HepG2 (cell line): Measurements from ENCODE around the gene PSMC3IP. TPM values are rescaled to one million over a fixed set of nuclear protein-coding genes. Genes with fewer than 3 reads are reported as not detected.

Source experiments
- AGO2 ChIP-seq: fragments of 200-400 bp; formaldehyde crosslinking; optimal IDR thresholded peaks from 2 replicates; pipeline ENCODE3; 2017; ENCODE audit warnings: mild to moderate bottlenecking, low read depth, low read length, moderate library complexity
- HNF4G ChIP-seq, 2 experiments: sonication (generic) in 1 of 2; formaldehyde crosslinking in 1 of 2; IDR thresholded peaks; 2 replicates each; pipeline versions ENCODE4 v1.4.0 to v1.6.1; 2011 to 2020; ENCODE audit warnings: borderline replicate concordance in 2 of 2, low read depth in 2 of 2, mild to moderate bottlenecking in 2 of 2, low read length in 1 of 2, missing genetic modification reagents in 1 of 2, moderate library complexity in 1 of 2
- MTF2 ChIP-seq: sonication (generic); formaldehyde crosslinking; IDR thresholded peaks from 2 replicates; pipeline ENCODE4 v1.5.0; 2020; ENCODE audit warnings: missing genetic modification reagents, borderline replicate concordance
- NFE2L2 ChIP-seq: fragments of 150-350 bp; IDR thresholded peaks from 2 replicates; pipeline ENCODE4 v1.6.1; 2014; ENCODE audit warnings: low read length
- SP5 ChIP-seq: IDR thresholded peaks from 2 replicates; pipeline ENCODE4 v1.6.1; 2016; ENCODE audit warnings: low read depth, borderline replicate concordance
- ZFP1 ChIP-seq: IDR thresholded peaks from 2 replicates; pipeline ENCODE4 v1.6.1; 2016
- ZNF296 ChIP-seq: sonication (generic); formaldehyde crosslinking; conservative IDR thresholded peaks from 2 replicates; pipeline ENCODE4 v1.5.0; 2020; ENCODE audit warnings: mild to moderate bottlenecking, missing genetic modification reagents
- ZNF75D ChIP-seq: sonication (generic); formaldehyde crosslinking; IDR thresholded peaks from 2 replicates; pipeline ENCODE4 v1.8.1; 2023; ENCODE audit warnings: missing genetic modification reagents, mild to moderate bottlenecking, borderline replicate concordance
- ZSCAN9 ChIP-seq: IDR thresholded peaks from 2 replicates; pipeline ENCODE4 v1.6.1; 2016; ENCODE audit warnings: borderline replicate concordance
- polyA plus RNA-seq, 8 experiments: library from polyadenylated mRNA; depleted of rRNA in 3 of 8; stranded (reverse) in 7 of 8; unstranded in 1 of 8; fragments of >200 nt; fragmentation: Illumina TruSeq in 4 of 8; extraction: Trizol in 4 of 8; gene quantifications; 2 replicates each; pipeline versions ENCODE4 v1.2.1 to v1.2.3, GENCODE V29; 2011 to 2016; ENCODE audit warnings: low read depth in 4 of 8, missing spikeins in 1 of 8, mixed read lengths in 1 of 8; ENCODE audit not compliant: insufficient read depth in 1 of 8
- total RNA-seq, 5 experiments: library from RNA; depleted of rRNA; stranded (reverse); fragments of >200 nt; fragmentation: Illumina TruSeq; extraction: Trizol; gene quantifications; 2 replicates each; pipeline ENCODE4 v1.2.3, GENCODE V29; 2016; ENCODE audit warnings: low read depth in 1 of 5
- TF ChIP-seq, protein P1 (sequence below): sonication (generic); formaldehyde crosslinking; IDR thresholded peaks from 2 replicates; pipeline ENCODE4 v1.5.0; 2020; ENCODE audit warnings: mild to moderate bottlenecking, missing genetic modification reagents, borderline replicate concordance
- TF ChIP-seq, protein P2 (sequence below): sonication (generic); formaldehyde crosslinking; IDR thresholded peaks from 2 replicates; pipeline ENCODE4 v1.5.1; 2020; ENCODE audit warnings: missing genetic modification reagents, mild to moderate bottlenecking, borderline replicate concordance
- TF ChIP-seq, protein P3 (sequence below): IDR thresholded peaks from 2 replicates; pipeline ENCODE4 v1.6.1; 2016; ENCODE audit warnings: missing genetic modification reagents, missing compliant biosample characterization
- TF ChIP-seq, protein P4 (sequence below): sonication (generic); formaldehyde crosslinking; IDR thresholded peaks from 2 replicates; pipeline ENCODE4 v1.4.0; 2020; ENCODE audit warnings: missing genetic modification reagents

The PSMC3IP gene
- total and polyA plus RNA-seq, 2 of the 13 experiments (the other 11 are each of a cell fraction or from before 2014, with no cell fraction given) = 6.5 to 22.4 TPM

DNA sequence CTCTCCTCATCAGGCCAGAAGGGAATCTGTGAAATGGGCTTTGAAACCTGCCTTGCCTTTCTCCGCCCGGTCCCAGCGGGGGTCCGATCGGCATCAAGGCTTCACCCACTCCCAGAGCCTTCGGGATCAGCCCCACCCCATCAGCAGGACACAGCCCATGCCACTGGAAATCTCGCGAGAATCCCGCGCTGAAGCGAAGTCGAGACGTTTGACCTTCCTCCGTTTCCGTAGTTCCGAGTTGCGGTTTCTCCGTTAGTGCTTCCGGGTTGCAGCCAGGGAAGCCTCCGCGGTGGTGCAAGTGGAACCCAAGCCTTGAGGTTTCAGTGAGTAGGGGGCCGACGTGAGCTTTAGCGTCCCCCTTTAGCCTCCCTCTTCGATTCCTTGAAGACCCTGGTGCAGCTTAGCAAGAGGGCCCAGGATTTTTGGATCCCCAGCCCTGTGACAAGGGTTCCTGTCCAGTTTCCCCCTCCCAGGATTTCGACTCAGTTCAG, 15.6 kb downstream of the PSMC3IP start, which contains the start of gene COASY (continued):
- no peak for TF ChIP-seq ZNF296 (CRISPR knock-in tag)
- TF ChIP-seq AGO2 = no peak
- TF ChIP-seq, protein P1, sequence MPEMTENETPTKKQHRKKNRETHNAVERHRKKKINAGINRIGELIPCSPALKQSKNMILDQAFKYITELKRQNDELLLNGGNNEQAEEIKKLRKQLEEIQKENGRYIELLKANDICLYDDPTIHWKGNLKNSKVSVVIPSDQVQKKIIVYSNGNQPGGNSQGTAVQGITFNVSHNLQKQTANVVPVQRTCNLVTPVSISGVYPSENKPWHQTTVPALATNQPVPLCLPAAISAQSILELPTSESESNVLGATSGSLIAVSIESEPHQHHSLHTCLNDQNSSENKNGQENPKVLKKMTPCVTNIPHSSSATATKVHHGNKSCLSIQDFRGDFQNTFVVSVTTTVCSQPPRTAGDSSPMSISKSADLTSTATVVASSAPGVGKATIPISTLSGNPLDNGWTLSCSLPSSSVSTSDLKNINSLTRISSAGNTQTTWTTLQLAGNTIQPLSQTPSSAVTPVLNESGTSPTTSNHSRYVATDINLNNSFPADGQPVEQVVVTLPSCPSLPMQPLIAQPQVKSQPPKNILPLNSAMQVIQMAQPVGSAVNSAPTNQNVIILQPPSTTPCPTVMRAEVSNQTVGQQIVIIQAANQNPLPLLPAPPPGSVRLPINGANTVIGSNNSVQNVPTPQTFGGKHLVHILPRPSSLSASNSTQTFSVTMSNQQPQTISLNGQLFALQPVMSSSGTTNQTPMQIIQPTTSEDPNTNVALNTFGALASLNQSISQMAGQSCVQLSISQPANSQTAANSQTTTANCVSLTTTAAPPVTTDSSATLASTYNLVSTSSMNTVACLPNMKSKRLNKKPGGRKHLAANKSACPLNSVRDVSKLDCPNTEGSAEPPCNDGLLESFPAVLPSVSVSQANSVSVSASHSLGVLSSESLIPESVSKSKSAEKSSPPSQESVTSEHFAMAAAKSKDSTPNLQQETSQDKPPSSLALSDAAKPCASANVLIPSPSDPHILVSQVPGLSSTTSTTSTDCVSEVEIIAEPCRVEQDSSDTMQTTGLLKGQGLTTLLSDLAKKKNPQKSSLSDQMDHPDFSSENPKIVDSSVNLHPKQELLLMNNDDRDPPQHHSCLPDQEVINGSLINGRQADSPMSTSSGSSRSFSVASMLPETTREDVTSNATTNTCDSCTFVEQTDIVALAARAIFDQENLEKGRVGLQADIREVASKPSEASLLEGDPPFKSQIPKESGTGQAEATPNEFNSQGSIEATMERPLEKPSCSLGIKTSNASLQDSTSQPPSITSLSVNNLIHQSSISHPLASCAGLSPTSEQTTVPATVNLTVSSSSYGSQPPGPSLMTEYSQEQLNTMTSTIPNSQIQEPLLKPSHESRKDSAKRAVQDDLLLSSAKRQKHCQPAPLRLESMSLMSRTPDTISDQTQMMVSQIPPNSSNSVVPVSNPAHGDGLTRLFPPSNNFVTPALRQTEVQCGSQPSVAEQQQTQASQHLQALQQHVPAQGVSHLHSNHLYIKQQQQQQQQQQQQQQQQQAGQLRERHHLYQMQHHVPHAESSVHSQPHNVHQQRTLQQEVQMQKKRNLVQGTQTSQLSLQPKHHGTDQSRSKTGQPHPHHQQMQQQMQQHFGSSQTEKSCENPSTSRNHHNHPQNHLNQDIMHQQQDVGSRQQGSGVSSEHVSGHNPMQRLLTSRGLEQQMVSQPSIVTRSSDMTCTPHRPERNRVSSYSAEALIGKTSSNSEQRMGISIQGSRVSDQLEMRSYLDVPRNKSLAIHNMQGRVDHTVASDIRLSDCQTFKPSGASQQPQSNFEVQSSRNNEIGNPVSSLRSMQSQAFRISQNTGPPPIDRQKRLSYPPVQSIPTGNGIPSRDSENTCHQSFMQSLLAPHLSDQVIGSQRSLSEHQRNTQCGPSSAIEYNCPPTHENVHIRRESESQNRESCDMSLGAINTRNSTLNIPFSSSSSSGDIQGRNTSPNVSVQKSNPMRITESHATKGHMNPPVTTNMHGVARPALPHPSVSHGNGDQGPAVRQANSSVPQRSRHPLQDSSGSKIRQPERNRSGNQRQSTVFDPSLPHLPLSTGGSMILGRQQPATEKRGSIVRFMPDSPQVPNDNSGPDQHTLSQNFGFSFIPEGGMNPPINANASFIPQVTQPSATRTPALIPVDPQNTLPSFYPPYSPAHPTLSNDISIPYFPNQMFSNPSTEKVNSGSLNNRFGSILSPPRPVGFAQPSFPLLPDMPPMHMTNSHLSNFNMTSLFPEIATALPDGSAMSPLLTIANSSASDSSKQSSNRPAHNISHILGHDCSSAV = no peak
- peak; percentile 60; the same call in 1 of the 2 replicates for TF ChIP-seq ZSCAN9 (CRISPR knock-in tag)
- TF ChIP-seq, protein P2, sequence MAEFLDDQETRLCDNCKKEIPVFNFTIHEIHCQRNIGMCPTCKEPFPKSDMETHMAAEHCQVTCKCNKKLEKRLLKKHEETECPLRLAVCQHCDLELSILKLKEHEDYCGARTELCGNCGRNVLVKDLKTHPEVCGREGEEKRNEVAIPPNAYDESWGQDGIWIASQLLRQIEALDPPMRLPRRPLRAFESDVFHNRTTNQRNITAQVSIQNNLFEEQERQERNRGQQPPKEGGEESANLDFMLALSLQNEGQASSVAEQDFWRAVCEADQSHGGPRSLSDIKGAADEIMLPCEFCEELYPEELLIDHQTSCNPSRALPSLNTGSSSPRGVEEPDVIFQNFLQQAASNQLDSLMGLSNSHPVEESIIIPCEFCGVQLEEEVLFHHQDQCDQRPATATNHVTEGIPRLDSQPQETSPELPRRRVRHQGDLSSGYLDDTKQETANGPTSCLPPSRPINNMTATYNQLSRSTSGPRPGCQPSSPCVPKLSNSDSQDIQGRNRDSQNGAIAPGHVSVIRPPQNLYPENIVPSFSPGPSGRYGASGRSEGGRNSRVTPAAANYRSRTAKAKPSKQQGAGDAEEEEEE (CRISPR knock-in tag) = peak; percentile 61; the same call in 1 of the 2 replicates
- 0 out of 2 replicates have a peak, but pooled peaks have one; percentile 35 for TF ChIP-seq SP5
- TF ChIP-seq, protein P3, sequence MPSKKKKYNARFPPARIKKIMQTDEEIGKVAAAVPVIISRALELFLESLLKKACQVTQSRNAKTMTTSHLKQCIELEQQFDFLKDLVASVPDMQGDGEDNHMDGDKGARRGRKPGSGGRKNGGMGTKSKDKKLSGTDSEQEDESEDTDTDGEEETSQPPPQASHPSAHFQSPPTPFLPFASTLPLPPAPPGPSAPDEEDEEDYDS (CRISPR knock-in tag) = peak; percentile 76
- TF ChIP-seq, protein P4, sequence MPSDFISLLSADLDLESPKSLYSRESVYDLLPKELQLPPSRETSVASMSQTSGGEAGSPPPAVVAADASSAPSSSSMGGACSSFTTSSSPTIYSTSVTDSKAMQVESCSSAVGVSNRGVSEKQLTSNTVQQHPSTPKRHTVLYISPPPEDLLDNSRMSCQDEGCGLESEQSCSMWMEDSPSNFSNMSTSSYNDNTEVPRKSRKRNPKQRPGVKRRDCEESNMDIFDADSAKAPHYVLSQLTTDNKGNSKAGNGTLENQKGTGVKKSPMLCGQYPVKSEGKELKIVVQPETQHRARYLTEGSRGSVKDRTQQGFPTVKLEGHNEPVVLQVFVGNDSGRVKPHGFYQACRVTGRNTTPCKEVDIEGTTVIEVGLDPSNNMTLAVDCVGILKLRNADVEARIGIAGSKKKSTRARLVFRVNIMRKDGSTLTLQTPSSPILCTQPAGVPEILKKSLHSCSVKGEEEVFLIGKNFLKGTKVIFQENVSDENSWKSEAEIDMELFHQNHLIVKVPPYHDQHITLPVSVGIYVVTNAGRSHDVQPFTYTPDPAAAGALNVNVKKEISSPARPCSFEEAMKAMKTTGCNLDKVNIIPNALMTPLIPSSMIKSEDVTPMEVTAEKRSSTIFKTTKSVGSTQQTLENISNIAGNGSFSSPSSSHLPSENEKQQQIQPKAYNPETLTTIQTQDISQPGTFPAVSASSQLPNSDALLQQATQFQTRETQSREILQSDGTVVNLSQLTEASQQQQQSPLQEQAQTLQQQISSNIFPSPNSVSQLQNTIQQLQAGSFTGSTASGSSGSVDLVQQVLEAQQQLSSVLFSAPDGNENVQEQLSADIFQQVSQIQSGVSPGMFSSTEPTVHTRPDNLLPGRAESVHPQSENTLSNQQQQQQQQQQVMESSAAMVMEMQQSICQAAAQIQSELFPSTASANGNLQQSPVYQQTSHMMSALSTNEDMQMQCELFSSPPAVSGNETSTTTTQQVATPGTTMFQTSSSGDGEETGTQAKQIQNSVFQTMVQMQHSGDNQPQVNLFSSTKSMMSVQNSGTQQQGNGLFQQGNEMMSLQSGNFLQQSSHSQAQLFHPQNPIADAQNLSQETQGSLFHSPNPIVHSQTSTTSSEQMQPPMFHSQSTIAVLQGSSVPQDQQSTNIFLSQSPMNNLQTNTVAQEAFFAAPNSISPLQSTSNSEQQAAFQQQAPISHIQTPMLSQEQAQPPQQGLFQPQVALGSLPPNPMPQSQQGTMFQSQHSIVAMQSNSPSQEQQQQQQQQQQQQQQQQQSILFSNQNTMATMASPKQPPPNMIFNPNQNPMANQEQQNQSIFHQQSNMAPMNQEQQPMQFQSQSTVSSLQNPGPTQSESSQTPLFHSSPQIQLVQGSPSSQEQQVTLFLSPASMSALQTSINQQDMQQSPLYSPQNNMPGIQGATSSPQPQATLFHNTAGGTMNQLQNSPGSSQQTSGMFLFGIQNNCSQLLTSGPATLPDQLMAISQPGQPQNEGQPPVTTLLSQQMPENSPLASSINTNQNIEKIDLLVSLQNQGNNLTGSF (CRISPR knock-in tag) = peak; percentile 13; the same call in 1 of the 2 replicates
- TF ChIP-seq ZFP1 (CRISPR knock-in tag) = no peak
- TF ChIP-seq HNF4G (IDR thresholded peaks at IDR 0.05; ENCODE audit: borderline replicate concordance, low read depth, low read length) = peak; percentile 37; the same call in 1 of the 2 replicates
- TF ChIP-seq HNF4G (CRISPR knock-in tag; IDR thresholded peaks at IDR 0.05; ENCODE audit: borderline replicate concordance, low read depth) = no peak; the same call in 1 of the 2 replicates
- peak; percentile 87; the same call in 1 of the 2 replicates for TF ChIP-seq MTF2
- no peak for TF ChIP-seq ZNF75D (CRISPR knock-in tag)
- peak; percentile 1; the same call in 1 of the 2 replicates for TF ChIP-seq NFE2L2
